ENCODE data around the gene TRIM62. TPM values are rescaled to one million over a fixed set of nuclear protein-coding genes. Genes with fewer than 3 reads are reported as not detected.

TRIM62 gene
- total and polyA plus RNA-seq, 4 donors = 0.60 to 1.3 (median 1.1) TPM

DNA sequence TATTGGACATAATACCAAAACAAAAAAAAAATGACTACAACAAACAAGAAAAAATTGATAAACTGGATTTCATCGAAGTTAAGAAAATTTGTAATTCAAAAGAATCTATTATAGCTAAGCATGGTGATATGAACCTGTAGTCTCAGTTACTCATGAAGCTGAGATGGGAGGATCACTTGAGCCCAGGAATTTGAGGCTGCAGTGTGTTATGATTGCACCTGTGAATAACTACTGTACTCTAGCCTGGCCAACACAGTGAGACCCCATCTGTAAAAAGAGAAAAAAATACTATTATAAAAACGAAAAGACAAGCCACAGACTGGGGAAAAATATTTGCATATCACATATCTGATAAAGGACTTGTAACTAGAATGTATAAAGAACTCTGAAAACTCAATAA, 24.5 kb upstream of the TRIM62 start:
- Histone ChIP-seq H3K9me3 (ENCODE audit: control insufficient read depth in 4 of 4, low read length in 3 of 4) (no peaks in the 10 kb centered on the region), H3K27me3 (ENCODE audit: control insufficient read depth in 4 of 4, insufficient read depth in 4 of 4, low read length in 3 of 4) (no peaks in the 10 kb centered on the region), H3K4me1 (ENCODE audit: control insufficient read depth in 4 of 4, insufficient read depth in 4 of 4, low read length in 3 of 4) (peaks cover 0 to 9% (median 4%) of the 10 kb centered on the region in 4 donors), H3K9ac (ENCODE audit: low read depth in 1 of 2, low read length in 2 of 2) (no peak overlapping the region), H3K4me3 (ENCODE audit: low read depth in 1 of 3, low read length in 3 of 3) (no peak overlapping the region), H3K27ac (ENCODE audit: low read depth in 1 of 2, low read length in 2 of 2) (no peak overlapping the region), H3K36me3 (ENCODE audit: control insufficient read depth in 4 of 4, insufficient read depth in 3 of 4, low read depth in 1 of 4, low read length in 3 of 4) (no peaks in the 10 kb centered on the region)
- DNase-seq (ENCODE audit: low spot score) = no peak
- TF ChIP-seq HNF4G (IDR thresholded peaks at IDR 0.05) = no peak
- TF ChIP-seq, protein P1, sequence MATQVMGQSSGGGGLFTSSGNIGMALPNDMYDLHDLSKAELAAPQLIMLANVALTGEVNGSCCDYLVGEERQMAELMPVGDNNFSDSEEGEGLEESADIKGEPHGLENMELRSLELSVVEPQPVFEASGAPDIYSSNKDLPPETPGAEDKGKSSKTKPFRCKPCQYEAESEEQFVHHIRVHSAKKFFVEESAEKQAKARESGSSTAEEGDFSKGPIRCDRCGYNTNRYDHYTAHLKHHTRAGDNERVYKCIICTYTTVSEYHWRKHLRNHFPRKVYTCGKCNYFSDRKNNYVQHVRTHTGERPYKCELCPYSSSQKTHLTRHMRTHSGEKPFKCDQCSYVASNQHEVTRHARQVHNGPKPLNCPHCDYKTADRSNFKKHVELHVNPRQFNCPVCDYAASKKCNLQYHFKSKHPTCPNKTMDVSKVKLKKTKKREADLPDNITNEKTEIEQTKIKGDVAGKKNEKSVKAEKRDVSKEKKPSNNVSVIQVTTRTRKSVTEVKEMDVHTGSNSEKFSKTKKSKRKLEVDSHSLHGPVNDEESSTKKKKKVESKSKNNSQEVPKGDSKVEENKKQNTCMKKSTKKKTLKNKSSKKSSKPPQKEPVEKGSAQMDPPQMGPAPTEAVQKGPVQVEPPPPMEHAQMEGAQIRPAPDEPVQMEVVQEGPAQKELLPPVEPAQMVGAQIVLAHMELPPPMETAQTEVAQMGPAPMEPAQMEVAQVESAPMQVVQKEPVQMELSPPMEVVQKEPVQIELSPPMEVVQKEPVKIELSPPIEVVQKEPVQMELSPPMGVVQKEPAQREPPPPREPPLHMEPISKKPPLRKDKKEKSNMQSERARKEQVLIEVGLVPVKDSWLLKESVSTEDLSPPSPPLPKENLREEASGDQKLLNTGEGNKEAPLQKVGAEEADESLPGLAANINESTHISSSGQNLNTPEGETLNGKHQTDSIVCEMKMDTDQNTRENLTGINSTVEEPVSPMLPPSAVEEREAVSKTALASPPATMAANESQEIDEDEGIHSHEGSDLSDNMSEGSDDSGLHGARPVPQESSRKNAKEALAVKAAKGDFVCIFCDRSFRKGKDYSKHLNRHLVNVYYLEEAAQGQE (IDR thresholded peaks at IDR 0.05) = no peak
- TF ChIP-seq YY1 (IDR thresholded peaks at IDR 0.05) = no peak
- TF ChIP-seq, protein P2, sequence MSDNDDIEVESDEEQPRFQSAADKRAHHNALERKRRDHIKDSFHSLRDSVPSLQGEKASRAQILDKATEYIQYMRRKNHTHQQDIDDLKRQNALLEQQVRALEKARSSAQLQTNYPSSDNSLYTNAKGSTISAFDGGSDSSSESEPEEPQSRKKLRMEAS (IDR thresholded peaks at IDR 0.05) = no peak
- no peak for TF ChIP-seq FOXA1 (IDR thresholded peaks at IDR 0.05)
- no peak for TF ChIP-seq EGR1 (IDR thresholded peaks at IDR 0.05; ENCODE audit: low read depth in 2 of 2)
- no peak for TF ChIP-seq FOXA2 (IDR thresholded peaks at IDR 0.05)
- TF ChIP-seq TAF1 (conservative IDR thresholded peaks at IDR 0.05) = no peak
- no peak for TF ChIP-seq CTCF (IDR thresholded peaks at IDR 0.05; ENCODE audit: low read depth, low read length, missing input control)
- TF ChIP-seq HNF4A (conservative IDR thresholded peaks at IDR 0.05) = no peak
- TF ChIP-seq, protein P3, sequence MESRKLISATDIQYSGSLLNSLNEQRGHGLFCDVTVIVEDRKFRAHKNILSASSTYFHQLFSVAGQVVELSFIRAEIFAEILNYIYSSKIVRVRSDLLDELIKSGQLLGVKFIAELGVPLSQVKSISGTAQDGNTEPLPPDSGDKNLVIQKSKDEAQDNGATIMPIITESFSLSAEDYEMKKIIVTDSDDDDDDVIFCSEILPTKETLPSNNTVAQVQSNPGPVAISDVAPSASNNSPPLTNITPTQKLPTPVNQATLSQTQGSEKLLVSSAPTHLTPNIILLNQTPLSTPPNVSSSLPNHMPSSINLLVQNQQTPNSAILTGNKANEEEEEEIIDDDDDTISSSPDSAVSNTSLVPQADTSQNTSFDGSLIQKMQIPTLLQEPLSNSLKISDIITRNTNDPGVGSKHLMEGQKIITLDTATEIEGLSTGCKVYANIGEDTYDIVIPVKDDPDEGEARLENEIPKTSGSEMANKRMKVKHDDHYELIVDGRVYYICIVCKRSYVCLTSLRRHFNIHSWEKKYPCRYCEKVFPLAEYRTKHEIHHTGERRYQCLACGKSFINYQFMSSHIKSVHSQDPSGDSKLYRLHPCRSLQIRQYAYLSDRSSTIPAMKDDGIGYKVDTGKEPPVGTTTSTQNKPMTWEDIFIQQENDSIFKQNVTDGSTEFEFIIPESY (IDR thresholded peaks at IDR 0.05) = no peak
- TF ChIP-seq JUND (IDR thresholded peaks at IDR 0.05) = no peak
- WGBS = 44% methylated on average over 2 of the region's 2 CpGs

GRCh38 chr1:33195556-33195955, 13.7 kb upstream of the TRIM62 start:
- H3K27ac ChIP-seq (ENCODE audit: low read depth in 1 of 2, low read length in 2 of 2) = no peak overlapping the region
- no peaks in the 10 kb centered on the region for H3K27me3 ChIP-seq (ENCODE audit: control insufficient read depth in 4 of 4, insufficient read depth in 4 of 4, low read length in 3 of 4)
- no peak overlapping the region for H3K4me3 ChIP-seq (ENCODE audit: low read depth in 1 of 3, low read length in 3 of 3)
- 91% methylated on average over 2 of the region's 2 CpGs for WGBS
- H3K36me3 ChIP-seq (ENCODE audit: control insufficient read depth in 4 of 4, insufficient read depth in 3 of 4, low read depth in 1 of 4, low read length in 3 of 4) = no peaks in the 10 kb centered on the region
- H3K4me1 ChIP-seq (ENCODE audit: control insufficient read depth in 4 of 4, insufficient read depth in 4 of 4, low read length in 3 of 4) = no peaks in the 10 kb centered on the region
- TF ChIP-seq TAF1 (conservative IDR thresholded peaks at IDR 0.05) = no peak
- TF ChIP-seq HNF4G (IDR thresholded peaks at IDR 0.05) = no peak
- no peak for TF ChIP-seq RAD21 (IDR thresholded peaks at IDR 0.05)
- TF ChIP-seq, protein P2 (IDR thresholded peaks at IDR 0.05) = no peak
- no peak for TF ChIP-seq SP1 (IDR thresholded peaks at IDR 0.05)
- no peak for TF ChIP-seq FOXA2 (IDR thresholded peaks at IDR 0.05)
- TF ChIP-seq NR2F2 (IDR thresholded peaks at IDR 0.05) = no peak
- TF ChIP-seq HNF4A (conservative IDR thresholded peaks at IDR 0.05) = no peak
- no peaks in the 10 kb centered on the region for H3K9me3 ChIP-seq (ENCODE audit: control insufficient read depth in 4 of 4, low read length in 3 of 4)
- no peak overlapping the region for H3K9ac ChIP-seq (ENCODE audit: low read depth in 1 of 2, low read length in 2 of 2)
- no peak for DNase-seq (ENCODE audit: low spot score)
